AG04450 (cell line): ENCODE measurements around the gene LLGL1. TPM values are rescaled to one million over a fixed set of nuclear protein-coding genes. Genes with fewer than 3 reads are reported as not detected.

Experiments
- CTCF ChIA-PET: fragments of 300-600, 350-600 bp; formaldehyde crosslinking; extraction: SDS; loops from one replicate; lab custom pipeline; 2022; ENCODE audit warnings: antibody characterized with exemption, inconsistent platforms; lab: Charles Lee
- POLR2A ChIA-PET: fragments of 350-600 bp; formaldehyde crosslinking; extraction: SDS; loops from one replicate; lab custom pipeline; 2021; ENCODE audit warnings: antibody characterized with exemption, inconsistent platforms; lab: Yijun Ruan, JAX
- DNase-seq: peaks from one replicate; pipeline ENCODE4 v3.0.0-alpha.2; 2011; ENCODE audit warnings: low read depth, low spot score
- H3K27ac ChIP-seq: one replicate; pipeline ENCODE4 v1.5.1; 2012; ENCODE audit warnings: low read depth, low read length, control low read depth
- H3K27me3 ChIP-seq: one replicate; pipeline ENCODE4 v1.6.0; 2012; ENCODE audit warnings: low read length; ENCODE audit not compliant: control insufficient read depth, insufficient read depth
- H3K4me3 ChIP-seq: 2 replicates; pipeline ENCODE4 v1.5.1; 2011; ENCODE audit warnings: mild to moderate bottlenecking, low read depth, low read length, control low read depth
- H3K9me3 ChIP-seq: 2 replicates; pipeline ENCODE4 v1.5.1; 2012; ENCODE audit warnings: low read length; ENCODE audit not compliant: control insufficient read depth, insufficient read depth
- CTCF ChIP-seq: IDR thresholded peaks from 2 replicates; pipeline ENCODE4 v1.5.1; 2011; ENCODE audit warnings: low read depth, low read length, control low read depth, inconsistent platforms
- polyA plus RNA-seq: library from polyadenylated mRNA; depleted of rRNA; stranded (reverse); fragments of >200 nt; gene quantifications from 2 replicates; pipeline ENCODE4 v1.2.3, GENCODE V29; 2011

The LLGL1 gene
- polyA plus RNA-seq, 1 experiment = 27.1 TPM

GRCh38 chr17:18267927-18268711, 42.7 kb downstream of the LLGL1 start:
- no peak for TF ChIP-seq CTCF
- Histone ChIP-seq H3K4me3 (no peak overlapping the region), H3K27ac (peak overlapping the region; percentile 34), H3K27me3 (no peaks in the 10 kb centered on the region), H3K9me3 (no peaks in the 10 kb centered on the region; the same call in 1 of the 2 replicates)
- DNase-seq = no peak
- CTCF ChIA-PET = no interaction called here
- POLR2A ChIA-PET = no interaction called here

GRCh38 chr17:18270046-18270931, 44.9 kb downstream of the LLGL1 start:
- no peaks in the 10 kb centered on the region for H3K9me3 ChIP-seq
- no peak for TF ChIP-seq CTCF
- no peak for DNase-seq
- POLR2A ChIA-PET = no interaction called here
- H3K27me3 ChIP-seq = no peaks in the 10 kb centered on the region
- CTCF ChIA-PET = no interaction called here
- no peak overlapping the region for H3K27ac ChIP-seq
- H3K4me3 ChIP-seq = no peak overlapping the region

GRCh38 chr17:18277076-18277475, 51.6 kb downstream of the LLGL1 start:
- Histone ChIP-seq H3K27me3 (no peaks in the 10 kb centered on the region), H3K27ac (no peak overlapping the region), H3K9me3 (no peaks in the 10 kb centered on the region), H3K4me3 (no peak overlapping the region)
- POLR2A ChIA-PET = no interaction called here
- DNase-seq = no peak
- CTCF ChIA-PET = interaction anchor here (0.7 to 1.2 kb wide), 2 partner anchors 30 to 1174 kb away, joined by 3 read pairs; no protein-coding TSS in a partner anchor
- no peak for TF ChIP-seq CTCF

- H3K4me3 ChIP-seq = no peak overlapping the region
- no peak for TF ChIP-seq CTCF
- ChIA-PET POLR2A (interaction anchor here (0.9 kb wide), 1 partner anchor 26 kb away, joined by 3 read pairs; no protein-coding TSS in a partner anchor), CTCF (no interaction called here)
- H3K27me3 ChIP-seq = no peaks in the 10 kb centered on the region
- peak; percentile 42 for DNase-seq
- no peaks in the 10 kb centered on the region for H3K9me3 ChIP-seq
- H3K27ac ChIP-seq = peak overlapping the region; percentile 39
These were observed 53.4 kb downstream of the LLGL1 start for GRCh38 chr17:18278867-18279266.
